OCI-M1 (cell line): ENCODE results near the gene ALG8.

ENCODE experiments used
- DNase-seq: peaks from one replicate; lab custom pipeline; 2025; lab: John Stamatoyannopoulos, UW

ALG8 gene

DNA sequence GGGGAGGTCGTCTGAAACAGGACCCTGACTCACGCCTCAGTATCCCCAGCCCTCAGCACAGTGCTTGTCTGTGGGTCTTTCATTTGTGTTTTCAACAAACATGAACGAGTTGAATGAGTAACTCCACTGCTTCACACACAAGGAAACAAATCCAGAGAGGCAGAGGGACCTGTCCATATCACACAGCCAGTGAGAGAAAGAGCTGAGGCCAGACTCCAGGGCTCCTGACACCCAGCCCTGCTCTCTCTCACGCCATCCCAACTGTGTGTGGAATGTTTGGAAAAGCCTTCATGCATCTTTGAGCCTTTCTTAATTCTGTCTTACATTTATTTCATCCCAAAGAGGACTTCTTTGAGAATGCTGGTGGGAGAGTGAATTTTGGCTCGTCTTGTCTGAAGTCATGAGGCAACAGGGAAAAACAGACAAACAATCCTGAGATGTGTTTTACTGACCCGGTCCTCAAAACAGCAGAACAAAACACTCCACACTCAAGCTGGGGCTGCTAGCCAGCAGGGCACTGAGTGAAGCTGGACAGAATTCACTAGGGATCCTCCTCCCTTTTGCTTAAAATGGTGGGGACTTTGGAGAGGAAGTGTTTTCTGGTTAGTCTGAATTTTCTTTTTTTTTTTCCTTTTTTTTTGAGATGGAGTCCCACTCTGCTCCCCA lies 19.7 kb upstream of the ALG8 start:
- no peak for DNase-seq

DNA sequence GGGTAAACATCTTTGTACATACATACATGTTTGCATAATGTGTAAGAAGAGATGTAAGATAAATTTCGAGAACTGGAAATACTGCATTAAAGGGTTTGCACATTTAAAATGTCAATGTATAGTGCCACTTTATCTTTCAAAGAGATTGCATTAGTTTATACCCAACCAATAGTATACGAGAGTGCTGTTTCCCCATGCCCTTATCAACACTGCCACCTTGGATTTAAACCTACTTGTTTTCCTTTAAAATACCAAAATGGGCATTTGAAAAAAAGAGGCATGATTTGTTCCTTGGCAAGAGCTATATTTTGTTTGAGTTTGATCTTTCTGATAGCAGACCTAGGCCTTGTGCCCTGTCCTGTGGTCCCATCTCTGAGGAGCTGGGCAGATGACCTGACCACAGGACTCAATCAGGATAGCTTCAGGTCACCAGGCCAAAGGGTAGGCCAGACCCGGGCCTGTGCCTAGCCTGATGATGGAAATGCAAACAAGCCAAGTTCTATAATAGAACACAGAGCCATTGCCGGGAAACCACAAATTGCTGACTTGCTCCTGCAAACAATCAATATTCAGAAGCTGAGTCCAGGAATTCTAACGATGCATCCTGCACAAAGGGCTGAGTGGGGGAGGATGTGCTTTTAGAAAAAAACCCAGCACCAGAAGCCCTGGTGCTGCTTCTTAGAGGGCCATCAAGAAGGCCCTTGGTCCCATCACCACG lies 16.9 kb upstream of the ALG8 start:
- peak; percentile 80 for DNase-seq

DNA sequence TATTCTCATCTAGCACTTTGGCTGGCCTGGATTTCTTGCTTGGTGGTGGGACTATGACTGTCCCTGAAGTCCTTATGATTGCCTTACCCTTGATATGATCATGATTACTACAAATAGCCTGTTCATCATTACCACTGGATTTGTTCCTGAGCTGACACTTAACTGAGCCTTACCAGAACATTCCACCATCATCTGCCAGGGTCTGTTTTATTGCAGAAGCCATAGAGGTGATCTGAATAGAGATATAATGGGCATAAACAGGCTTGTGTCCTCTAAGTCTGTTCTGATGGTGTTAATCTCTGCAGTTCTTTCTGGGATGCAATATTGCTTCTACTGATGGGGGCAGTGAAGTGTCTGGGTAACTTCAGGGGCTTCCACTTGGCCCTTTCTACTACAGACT lies 12.4 kb upstream of the ALG8 start:
- DNase-seq: no peak

DNA sequence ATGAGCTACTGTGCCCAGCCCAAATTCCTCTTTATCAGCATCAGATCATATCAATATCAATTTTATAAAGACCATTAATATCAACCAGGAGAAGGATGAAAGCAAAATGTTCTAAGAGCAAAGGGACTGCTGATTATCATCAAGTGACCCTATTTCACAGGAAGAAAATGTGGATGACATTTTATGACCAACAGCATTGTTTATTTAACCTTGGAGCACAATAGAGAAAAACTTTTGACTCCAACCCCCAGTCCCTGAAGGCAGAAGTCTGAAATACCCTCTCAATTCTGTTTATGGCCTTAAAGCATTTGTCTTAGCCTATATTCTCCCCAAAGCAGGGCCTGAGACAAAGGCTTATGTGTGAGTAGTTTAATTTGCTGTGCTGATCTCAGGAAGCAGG lies 11.3 kb upstream of the ALG8 start:
- no peak for DNase-seq

DNA sequence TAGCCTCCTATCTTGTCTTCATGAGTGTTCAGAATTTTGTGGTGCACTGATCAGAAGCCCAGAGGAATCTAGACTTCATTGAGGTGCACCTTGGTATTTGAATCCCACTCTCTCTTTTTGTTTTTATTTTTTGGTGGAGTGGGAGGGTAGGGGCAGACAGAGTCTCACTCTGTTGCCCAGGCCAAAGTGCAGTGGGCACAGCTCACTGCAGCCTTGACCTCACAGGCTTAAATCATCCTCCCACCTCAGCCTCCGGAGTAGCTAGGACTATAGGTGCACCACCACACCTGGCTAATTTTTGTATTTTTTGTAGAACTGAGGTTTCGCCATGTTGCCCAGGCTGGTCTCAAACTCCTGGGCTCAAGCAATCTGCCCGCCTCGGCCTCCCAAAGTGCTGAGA lies 10.9 kb upstream of the ALG8 start:
- no peak for DNase-seq

DNA sequence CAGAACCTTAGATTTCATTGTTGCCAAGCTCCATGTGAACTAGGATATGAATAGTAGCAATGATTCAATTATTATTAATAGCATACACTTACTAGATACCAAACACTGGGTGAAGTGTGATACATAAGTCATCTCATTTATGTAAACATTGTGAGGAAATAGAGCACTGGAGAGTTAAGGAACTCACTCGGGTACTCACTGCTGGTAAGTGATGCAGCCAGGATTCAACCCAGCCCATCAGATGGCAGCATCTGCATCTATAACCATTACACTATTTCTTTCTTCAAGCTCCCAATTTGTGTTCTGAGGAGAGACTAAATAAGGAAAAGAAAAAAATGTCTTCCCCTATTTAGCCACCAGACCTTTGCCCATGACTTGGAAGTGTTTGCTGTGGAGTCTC lies 10.2 kb upstream of the ALG8 start:
- peak; percentile 87 for DNase-seq

DNA sequence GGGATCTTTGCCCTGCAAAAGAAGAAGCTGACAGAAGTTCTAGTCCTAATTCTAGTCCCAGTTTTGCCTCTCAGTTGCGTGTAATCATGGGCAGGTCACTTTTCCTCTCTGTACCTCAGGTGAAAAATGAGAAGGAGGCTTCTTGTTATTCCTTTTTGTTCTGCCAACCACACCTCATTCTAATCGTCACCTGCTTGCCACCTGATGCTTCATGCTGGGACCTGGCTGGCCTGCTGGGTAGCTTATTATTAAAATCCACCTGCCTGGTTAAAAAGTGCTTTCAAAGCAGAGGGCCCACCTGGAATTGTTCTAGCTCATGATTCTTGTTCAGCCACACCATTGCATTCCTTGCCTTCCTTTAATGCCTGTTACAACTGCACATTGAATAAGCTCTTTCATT lies 8.4 kb upstream of the ALG8 start:
- no peak for DNase-seq

DNA sequence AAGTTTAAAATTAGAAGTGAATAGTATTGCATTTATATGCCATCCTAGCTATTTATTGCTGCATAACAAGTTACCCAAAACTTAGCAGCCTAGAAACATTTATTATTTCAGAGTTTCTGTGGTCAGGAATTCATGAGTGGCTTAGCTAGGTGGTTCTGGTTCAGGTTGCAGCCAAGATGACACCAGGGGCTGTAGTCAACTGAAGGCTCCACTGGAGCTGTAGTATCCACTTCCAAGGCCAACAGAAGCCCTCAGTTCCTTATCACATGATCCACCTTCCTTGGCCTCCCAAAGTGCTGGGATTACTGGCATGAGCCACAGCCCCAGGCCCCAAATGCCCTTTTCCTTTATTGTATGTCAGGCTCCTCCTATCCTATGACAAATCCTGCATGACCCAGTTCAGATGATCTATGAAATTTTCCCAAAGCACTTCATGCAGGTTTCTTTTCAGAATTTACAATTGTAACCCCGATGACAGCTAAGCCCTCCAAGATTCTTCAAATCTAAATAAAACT lies 6.1 kb upstream of the ALG8 start:
- no peak for DNase-seq

DNA sequence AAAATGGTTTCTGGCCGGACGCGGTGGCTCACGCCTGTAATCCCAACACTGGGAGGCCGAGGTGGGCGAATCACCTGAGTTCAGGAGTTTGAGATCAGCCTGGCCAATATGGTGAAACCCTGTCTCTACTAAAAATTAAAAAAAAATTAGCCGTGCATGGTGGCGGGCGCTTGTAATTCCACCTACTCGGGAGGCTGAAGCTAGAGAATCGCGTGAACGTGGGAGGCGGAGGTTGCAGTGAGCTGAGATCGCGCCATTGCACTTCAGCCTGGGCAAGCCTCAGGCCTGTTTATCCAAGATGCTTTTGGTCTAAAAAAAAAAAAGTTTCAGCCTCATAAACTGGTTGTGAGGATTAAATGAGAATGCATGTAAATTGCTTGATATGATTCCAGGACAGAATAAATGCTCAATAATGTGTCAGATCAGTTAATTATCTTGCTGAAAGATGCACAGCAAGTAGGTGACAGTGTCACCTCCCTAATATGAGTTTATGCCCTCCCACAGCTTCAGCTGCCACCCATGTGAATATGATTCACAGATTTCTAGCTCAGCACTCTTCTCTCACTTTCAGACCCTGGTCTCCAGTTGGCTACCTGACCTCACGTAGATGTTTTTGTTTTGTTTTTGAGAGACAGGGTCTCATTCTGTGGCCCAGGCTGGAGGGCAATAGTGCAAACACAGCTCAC lies 1.1 kb upstream of the ALG8 start:
- DNase-seq: no peak

DNA sequence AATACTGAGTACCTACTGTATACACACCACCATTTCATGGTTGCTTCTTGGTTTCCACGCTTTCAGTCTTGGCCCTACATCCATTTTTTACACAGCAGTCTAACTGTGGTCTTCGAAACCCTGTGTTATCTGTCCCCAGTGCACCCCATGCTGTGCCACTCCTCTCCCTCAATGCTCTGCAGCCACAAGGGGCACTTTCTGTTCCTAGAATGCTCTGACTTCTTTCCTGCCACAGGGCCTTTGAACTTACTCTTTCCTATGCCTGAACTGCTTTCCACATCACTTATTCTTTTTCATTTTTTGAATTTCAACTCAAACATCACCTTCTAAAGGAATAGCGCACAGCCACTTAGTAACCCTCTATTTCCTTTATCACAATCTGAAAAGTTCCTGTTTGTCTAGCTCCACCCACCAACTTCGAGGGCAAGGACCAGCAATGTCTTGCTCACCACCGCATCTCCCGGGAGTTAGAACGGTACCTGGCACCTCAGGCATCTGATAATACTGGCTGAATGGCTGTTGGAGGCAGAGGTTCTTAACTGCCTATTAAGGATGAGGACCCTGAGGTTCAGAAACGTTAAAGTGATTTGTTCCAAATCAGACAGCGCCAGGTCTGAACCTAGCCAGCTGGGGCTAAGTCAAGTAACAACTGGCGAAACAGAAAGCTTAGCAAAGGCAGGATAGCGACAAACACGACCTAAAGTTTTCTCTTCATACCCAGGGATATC lies 568 bp downstream of the ALG8 start:
- DNase-seq: peak; percentile 93

DNA sequence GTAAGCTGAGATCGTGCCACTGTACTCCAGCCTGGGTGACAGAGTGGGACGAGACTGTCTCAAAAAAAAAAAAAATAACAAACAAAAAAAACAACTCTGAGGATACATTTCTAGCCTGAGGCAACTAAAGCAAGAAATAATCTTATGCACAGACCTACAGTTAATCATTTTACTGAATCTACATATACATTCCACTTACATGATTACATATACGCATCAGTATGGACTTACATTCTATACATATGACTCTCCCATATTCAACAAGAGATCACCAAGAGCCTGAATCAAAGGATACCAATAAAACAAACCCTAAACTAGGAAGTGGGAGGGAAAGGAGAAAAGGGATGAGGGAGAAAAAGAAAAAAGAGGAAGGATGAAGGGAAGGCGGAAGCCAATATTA lies 1.1 kb downstream of the ALG8 start:
- no peak for DNase-seq

DNA sequence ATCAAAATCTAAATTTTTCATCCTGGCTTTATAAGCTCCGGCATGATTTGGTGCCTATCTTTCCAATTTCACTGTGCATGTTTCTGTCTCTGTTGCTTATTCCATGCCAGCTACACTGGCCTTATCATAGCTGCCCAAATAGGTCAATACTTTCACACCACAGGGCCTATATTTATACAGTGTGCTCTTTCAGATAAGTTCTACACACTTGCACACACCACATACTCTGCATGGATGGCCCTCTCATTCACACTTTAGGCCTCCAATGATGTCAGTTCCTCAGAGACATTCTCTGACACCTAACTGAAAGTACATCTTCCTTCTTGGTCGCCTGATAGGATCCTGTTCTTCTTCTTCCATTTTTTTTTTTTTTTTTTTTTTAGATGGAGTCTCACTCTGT lies 7.0 kb downstream of the ALG8 start:
- DNase-seq: peak; percentile 65

DNA sequence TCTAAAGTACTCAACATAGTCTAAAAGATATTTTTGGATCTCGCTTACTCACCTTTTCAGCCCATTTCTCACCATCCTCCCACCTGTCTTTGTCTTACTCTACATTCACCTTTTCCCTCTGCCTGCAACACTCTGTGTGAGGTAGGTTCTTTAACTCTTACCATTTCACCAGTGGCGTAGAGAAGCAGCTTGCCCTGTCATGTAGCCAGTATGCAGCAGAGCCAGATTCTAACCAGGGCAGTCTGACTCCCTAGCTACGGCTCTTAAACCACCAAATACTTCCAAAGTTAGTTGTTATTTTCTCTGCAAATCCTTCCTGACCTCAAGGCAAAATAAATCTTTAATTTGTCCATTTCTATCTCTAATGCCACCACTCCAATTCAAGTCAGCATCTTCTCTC lies 7.5 kb downstream of the ALG8 start:
- no peak for DNase-seq

DNA sequence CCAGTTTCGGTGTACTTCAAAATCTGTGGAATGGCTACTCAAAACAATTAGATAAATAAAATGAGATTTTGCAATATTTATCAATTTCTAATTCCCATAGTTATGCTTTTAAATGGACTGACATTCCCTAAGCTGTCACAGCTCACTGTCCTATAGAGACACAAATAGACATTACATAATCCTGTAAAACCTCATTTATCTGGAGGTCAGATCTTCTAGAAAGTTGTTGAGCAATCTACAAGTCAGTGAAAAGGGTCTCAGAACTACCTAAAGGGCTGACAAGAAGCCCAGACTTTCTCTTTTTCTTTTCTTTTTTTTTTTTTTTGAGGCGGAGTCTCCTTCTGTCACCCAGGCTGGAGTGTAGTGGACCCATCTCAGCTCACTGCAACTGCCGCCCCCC lies 12.0 kb downstream of the ALG8 start:
- peak; percentile 91 for DNase-seq

DNA sequence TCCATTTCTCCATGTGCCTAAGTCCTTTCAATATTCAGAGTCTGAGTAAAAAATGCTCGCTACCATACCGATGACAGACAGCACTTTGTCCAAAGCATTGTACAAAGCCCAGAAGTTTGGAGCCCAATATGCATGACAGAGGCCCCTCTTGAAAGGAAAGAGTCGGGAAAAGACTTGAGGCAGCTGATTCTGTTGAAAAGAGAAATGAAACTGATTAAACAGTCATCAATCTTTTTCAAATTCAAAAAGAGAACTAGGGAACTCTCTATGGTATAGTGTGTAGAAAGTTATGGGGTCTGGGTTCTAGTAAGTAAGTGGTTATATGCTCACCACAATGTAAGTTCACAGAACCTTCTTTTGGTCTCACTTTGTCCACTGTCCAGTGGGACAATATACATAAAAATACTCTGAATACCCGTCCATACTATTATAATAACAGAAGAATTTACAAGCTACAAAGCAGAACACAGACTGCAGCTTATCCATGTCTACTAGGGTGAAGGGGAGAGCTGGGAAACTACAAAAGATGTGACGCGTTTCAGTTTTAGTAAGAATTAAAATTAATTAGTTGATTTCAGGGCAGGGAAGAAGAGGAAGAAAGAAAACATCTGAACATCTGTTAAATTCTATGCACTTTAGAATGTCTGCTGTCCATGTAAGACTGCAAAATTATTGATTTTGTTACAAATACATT lies 26.7 kb downstream of the ALG8 start:
- no peak for DNase-seq

DNA sequence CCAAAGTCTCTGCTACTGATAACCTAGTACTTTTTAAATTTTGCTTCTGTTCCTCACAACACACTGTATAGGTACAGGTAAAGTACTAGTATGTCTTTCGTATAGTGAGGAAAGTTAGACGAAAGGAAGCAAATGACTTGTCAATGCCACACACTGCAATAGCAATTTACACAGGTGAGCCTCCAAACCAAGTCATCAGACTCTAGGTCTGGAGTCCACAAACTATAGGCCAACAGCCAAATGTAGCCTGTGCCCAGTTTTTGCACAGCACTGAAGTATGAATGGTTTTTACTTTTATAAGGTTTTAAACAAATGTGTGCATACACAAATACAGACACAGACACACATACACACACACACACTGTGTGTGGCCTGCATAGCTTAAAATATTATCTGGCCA lies 28.1 kb downstream of the ALG8 start:
- DNase-seq: no peak

DNA sequence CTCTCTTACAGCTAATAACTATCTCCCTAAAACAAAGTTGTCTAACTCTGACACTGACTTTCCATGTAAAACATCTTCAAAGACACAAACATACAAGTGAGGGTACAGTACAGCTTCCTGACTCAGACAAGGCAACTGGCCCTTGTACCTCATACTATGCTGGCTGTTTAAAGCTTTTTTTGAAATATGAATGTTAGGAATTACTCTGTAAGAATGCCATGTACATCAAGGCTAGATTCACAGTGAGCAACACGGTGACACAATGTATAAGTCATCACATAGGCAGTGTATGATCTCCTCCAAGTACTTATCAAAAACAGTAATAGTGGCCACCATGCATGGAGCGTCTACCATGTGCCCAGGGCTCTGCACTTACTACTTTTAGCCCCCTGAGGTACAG lies 28.6 kb downstream of the ALG8 start:
- DNase-seq: no peak

DNA sequence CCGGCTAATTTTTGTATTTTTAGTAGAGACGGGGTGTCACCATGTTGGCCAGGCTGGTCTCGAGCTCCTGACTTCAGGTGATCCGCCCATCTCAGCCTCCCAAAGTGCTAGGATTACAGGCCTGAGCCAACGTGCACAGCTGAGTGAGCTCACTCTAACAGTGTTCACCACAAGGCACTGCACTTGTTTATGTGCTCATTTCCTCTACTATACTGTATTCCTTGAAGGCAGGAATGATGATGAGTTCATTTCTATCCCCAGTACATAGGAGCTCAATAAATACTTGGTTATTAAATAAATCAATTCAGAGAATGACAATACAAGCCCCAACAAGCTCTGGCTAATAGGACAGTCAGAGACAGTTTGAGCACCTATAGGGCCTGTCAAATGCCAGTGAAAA lies 29.1 kb downstream of the ALG8 start:
- DNase-seq: no peak

DNA sequence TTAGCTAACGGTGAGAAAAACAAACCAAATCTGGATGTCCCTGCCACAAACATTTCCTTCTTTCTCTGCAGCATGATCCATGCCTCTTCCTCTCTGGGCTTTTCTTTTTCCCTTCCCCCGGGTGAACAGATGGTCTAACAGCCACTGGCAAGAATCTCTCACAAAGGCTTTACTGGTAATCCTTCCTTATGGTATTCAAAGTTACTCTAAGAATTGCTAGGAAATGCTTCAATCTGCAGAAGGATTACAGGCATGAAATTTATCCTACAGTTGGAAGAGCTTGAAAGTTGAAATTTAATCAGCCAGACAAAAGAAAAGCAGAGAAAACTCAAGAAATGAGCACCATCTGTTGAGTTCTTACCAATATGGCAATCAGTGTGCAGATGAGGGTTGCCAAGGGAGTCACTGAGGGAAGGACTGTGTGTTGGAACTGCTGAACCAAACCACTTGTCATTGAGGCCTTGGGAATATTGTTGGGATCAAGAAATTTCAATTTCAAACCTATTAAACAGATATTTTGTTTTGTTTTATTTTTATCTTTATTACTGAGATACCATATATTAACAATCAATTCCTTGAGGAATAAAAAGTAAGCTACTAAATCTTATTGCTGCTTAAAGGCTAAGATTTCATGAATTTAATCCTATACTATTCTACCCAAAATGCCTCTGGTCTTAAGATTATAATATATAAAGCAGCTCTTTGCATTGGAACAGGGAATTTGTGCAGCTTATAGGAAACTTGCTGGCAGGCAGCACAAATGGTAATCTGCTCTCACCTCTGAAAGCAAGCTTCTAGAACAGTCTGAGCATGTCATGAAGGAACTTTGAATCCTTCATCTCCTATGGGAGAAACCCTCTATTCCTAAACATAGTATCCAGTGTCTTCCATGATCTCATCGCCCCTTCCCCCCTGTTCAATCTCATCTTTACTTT lies 30.1 kb downstream of the ALG8 start:
- no peak for DNase-seq

DNA sequence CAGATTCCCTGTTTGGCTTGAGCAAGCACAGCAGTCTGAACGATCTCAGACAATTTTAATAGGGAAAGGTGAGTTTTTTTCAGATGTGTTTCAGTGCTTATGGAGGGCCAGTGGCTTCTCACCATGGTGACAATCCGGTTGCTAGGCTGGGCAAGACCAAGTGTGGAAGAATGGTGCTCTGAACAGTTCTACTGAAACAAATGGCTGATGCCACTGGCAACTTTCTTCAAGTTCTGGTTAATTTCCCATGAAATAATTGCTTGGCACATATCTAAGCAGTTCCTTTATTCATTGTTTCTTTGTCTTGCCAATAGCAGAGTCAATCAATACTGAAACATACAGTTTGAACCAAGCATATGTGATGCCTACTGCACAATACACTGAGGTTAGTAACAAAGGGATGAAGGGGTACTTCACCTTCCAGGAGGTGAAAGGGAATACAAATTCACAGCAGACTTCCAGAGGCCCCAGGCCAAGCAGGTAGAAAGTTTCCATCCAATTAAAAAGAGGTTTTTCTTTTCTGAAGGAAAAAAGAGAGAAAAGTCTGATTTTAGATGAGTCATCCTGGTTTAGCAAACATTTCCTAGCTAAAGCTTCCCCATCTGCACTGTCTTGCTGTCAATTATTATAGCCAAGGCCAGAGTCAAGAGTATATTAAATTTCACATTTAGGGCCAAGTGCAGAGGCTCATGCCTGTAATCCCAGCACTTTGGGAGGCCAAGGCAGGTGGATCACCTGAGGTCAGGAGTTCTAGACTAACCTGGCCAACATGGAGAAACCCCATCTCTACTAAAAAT lies 38.6 kb downstream of the ALG8 start:
- DNase-seq: no peak
